ENCODE measurements around the gene TAB2. TPM values are rescaled to one million over a fixed set of nuclear protein-coding genes. Genes with fewer than 3 reads are reported as not detected.

TAB2 gene
- total and polyA plus RNA-seq, 9 of the 15 experiments (the other 6 are each of a cell fraction or from before 2014, with no cell fraction given), result 9.1 to 38.3 (median 18.6) TPM

DNA sequence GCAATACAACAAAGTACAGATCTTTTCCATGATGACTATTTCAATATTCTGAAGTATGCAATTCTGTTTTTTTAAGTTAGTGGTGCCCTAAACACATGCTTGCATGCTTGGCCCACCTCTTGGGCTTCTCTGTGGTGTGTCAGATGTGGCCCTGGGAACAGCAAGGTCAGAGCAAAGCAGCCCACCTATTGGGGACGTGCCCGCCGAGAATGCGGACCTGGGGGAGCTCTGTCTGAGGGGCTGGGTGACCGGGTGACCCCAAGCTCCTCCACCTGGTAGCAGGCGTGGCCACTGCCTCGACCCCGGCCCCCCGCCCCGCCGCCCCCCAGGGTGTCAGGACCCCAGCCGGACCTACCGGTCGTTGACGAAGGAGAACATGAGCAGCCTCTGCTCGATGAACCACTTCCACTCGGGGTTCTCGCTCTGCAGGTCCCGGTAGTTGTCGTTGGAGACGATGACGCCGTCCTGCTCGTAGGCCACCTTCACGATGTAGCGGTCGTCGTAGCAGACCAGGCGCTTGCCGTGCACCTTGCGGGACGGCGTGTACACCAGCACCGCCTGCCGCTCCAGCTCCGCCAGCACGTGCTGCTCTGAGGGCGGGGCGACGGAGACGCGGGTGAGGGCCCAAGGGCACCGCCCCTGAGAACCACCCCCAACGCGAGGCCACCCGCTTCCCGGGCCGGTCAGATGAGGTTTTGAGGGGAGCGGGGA lies 139.0 kb downstream of the TAB2 start (continued):
- TF ChIP-seq FOXM1 (IDR thresholded peaks at IDR 0.05; ENCODE audit: low read depth), result no peak
- TF ChIP-seq FOXM1 (CRISPR knock-in tag; IDR thresholded peaks at IDR 0.05; ENCODE audit: low read depth), result 0 out of 2 replicates have a peak, but pooled peaks have one; percentile 34
- peak; percentile 35; the same call in 1 of the 2 replicates for TF ChIP-seq SMC3 (conservative IDR thresholded peaks at IDR 0.05; ENCODE audit: insufficient read depth, low read depth, low read length)
- peak; percentile 90 to 97 for TF ChIP-seq E2F6 (IDR thresholded peaks at IDR 0.05; ENCODE audit: borderline replicate concordance in 1 of 2, extremely low read depth in 1 of 2, insufficient read depth in 1 of 2, insufficient read length in 1 of 2, low read depth in 1 of 2, low read length in 1 of 2, poor library complexity in 1 of 2, severe bottlenecking in 1 of 2)
- no peak for TF ChIP-seq FOXK2 (conservative IDR thresholded peaks at IDR 0.05 in 1 of 2, IDR thresholded peaks at IDR 0.05 in 1 of 2; ENCODE audit: low read depth in 2 of 2)
- peak; percentile 22; the same call in 1 of the 2 replicates for TF ChIP-seq RB1 (IDR thresholded peaks at IDR 0.05; ENCODE audit: low read depth)
- peak; percentile 22; the same call in 1 of the 2 replicates for TF ChIP-seq ZFX (CRISPR knock-in tag; IDR thresholded peaks at IDR 0.05)
- TF ChIP-seq MCM5 (IDR thresholded peaks at IDR 0.05; ENCODE audit: low read depth), result no peak
- peak; percentile 73 for TF ChIP-seq ZNF511 (CRISPR knock-in tag; IDR thresholded peaks at IDR 0.05)
- TF ChIP-seq VEZF1 (CRISPR knock-in tag; IDR thresholded peaks at IDR 0.05), result peak; percentile 32; the same call in 1 of the 2 replicates
- TF ChIP-seq STAG1 (CRISPR knock-in tag; IDR thresholded peaks at IDR 0.05; ENCODE audit: borderline replicate concordance), result peak; percentile 52; the same call in 1 of the 2 replicates
- 0 out of 2 replicates have a peak, but pooled peaks have one; percentile 59 for TF ChIP-seq FOXP1 (CRISPR knock-in tag; IDR thresholded peaks at IDR 0.05)
- TF ChIP-seq MYC (IDR thresholded peaks at IDR 0.05; ENCODE audit: low read depth, low read length), result peak; percentile 55; the same call in 1 of the 2 replicates
- no peak for TF ChIP-seq MYC (CRISPR knock-in tag; IDR thresholded peaks at IDR 0.05; ENCODE audit: borderline replicate concordance, low read depth)
- peak; percentile 97 for TF ChIP-seq BHLHE40 (IDR thresholded peaks at IDR 0.05; ENCODE audit: low read length)
- no peak for TF ChIP-seq SMAD2 (IDR thresholded peaks at IDR 0.05; ENCODE audit: low read depth, low read length)
- no peak for TF ChIP-seq MXI1 (IDR thresholded peaks at IDR 0.05; ENCODE audit: low read depth, low read length)
- TF ChIP-seq CREM (IDR thresholded peaks at IDR 0.05; ENCODE audit: low read depth), result peak; percentile 36; the same call in 1 of the 2 replicates
- 0 out of 2 replicates have a peak, but pooled peaks have one; percentile 37 for TF ChIP-seq MITF (IDR thresholded peaks at IDR 0.05)
- TF ChIP-seq MNT (conservative IDR thresholded peaks at IDR 0.05), result peak; percentile 50 to 70
- peak; percentile 25; the same call in 1 of the 2 replicates for TF ChIP-seq GABPB1 (CRISPR knock-in tag; IDR thresholded peaks at IDR 0.05)
